Activated naive CD4-positive, alpha-beta T cell treated with anti-CD3 and anti-CD28 coated beads for 36 hours (primary cell): ENCODE results near the gene ANTXR1. TPM values are rescaled to one million over a fixed set of nuclear protein-coding genes. Genes with fewer than 3 reads are reported as not detected.

Experiments
- CTCF ChIA-PET: fragments of 350-600 bp; sonication (Branson Sonifier 250); formaldehyde crosslinking; loops from one replicate; lab custom pipeline; 2021; ENCODE audit warnings: antibody characterized with exemption; lab: Charles Lee
- DNase-seq: peaks from one replicate; pipeline ENCODE4 v3.0.0-alpha.2; 2020
- H3K27ac Mint-ChIP-seq: one replicate; pipeline ENCODE4 v1.8.0; 2021; ENCODE audit warnings: mild to moderate bottlenecking, mixed read lengths
- H3K27me3 Mint-ChIP-seq: one replicate; pipeline ENCODE4 v1.8.0; 2021; ENCODE audit warnings: low read depth, mixed read lengths
- H3K36me3 Mint-ChIP-seq: one replicate; pipeline ENCODE4 v1.8.0; 2021; ENCODE audit warnings: low read depth, mixed read lengths
- H3K4me1 Mint-ChIP-seq: one replicate; pipeline ENCODE4 v1.8.0; 2021; ENCODE audit warnings: low read depth, mixed read lengths
- H3K4me3 Mint-ChIP-seq: one replicate; pipeline ENCODE4 v1.8.0; 2021; ENCODE audit warnings: mild to moderate bottlenecking, moderate library complexity, mixed read lengths
- H3K9me3 Mint-ChIP-seq: one replicate; pipeline ENCODE4 v1.8.0; 2021; ENCODE audit warnings: mixed read lengths
- intact Hi-C: fragments of 100-400 bp; cut with micrococcal nuclease; formaldehyde crosslinking; loops from one replicate; pipeline ENCODE4 v1.15.1; 2023
- microRNA-seq: library from miRNA; unstranded; fragments of <30 nt; microRNA quantifications from one replicate; pipeline ENCODE4 v1.2.0, GENCODE V29; 2022; ENCODE audit warnings: borderline microRNAs expressed, borderline replicate concordance
- total RNA-seq, 2 experiments: library from RNA; stranded (reverse); gene quantifications; one replicate each; pipeline ENCODE4 v1.2.3, GENCODE V29; 2021

The ANTXR1 gene
- total RNA-seq, 2 experiments from 2014 or later = 0.17 TPM; not detected in 1

DNA sequence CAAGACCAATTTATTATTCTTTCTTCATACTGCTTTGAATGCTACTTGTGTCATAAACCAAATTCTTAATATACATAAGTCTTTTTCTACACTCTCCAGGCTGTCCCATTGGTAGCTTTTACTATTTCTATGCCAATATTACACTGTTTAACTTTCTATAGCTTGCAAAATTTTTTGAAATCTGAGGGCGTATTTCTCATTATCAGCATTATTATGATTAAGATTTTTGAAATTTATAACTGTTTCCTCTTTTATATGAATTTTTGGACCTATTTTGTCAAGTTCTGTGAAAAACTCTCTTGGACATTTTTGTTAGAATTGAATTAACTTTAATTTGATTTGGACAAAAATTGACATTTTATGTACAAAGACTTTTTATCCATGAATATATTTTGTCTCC is 275.4 kb downstream of the ANTXR1 start:
- CTCF ChIA-PET = no interaction called here
- Mint-ChIP-seq H3K36me3 (no peaks in the 10 kb centered on the region), H3K4me3 (no peak overlapping the region), H3K4me1 (no peaks in the 10 kb centered on the region), H3K9me3 (no peaks in the 10 kb centered on the region), H3K27ac (no peak overlapping the region), H3K27me3 (no peaks in the 10 kb centered on the region)
- DNase-seq = no peak
- intact Hi-C loops = loop anchor here (5.0 kb wide), 1 partner anchor 261 kb away; no protein-coding TSS in a partner anchor

DNA sequence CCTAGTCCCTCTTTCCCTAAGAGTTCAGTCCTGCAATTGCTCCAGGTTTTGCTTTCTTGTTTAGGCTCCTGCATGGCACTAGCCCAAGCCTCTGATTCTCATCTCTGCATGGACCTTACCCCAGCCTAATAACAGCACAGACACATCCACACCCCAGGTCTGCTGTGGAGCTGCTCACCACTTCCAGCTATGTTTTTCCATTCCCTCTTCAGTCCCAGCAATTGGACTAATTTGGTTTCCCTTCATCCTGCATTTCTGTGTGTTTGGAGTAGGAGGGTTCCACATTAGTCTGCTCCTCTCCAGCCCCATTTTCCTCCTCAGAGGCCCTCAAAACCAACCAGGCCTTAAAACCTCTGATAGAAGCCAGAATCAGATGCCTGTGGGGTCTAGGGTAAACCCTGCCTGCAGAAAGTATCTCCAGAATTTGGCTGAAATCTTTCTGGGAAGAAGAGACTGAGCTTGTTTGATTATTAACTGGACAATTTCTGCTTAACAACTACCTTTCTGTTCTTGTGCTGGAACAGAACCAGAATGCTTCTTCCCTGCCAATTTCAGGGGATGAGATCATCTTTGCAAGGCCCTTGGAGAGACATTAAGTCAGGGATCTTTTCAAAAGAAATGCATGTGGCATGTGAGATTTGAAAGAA is 278.1 kb downstream of the ANTXR1 start:
- Mint-ChIP-seq H3K4me3 (no peak overlapping the region), H3K4me1 (no peaks in the 10 kb centered on the region), H3K27me3 (no peaks in the 10 kb centered on the region), H3K27ac (no peak overlapping the region), H3K9me3 (no peaks in the 10 kb centered on the region), H3K36me3 (no peaks in the 10 kb centered on the region)
- intact Hi-C loops = no loop called here
- DNase-seq = no peak
- CTCF ChIA-PET = no interaction called here

DNA sequence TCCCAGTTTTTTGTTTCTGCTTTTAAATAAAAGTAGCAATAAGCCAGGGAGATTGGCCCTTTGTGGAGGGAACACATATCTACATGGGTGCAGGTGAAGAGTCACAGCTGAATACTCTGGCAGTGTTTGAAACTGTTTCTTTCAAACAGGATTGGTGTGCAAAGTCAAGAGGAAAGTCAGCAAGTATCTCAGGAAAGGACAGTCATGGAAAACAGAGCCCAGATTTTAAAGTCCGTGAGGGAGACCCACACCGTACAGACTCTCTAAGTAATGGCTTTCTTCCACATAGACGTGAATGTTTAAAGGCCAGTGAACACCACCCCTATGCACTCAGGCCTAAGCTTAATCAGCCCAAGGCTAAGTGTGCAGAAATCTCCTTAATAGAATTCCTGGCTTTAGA is 278.7 kb downstream of the ANTXR1 start:
- intact Hi-C loops = no loop called here
- Mint-ChIP-seq H3K4me3 (no peak overlapping the region), H3K9me3 (no peaks in the 10 kb centered on the region), H3K36me3 (no peaks in the 10 kb centered on the region), H3K4me1 (no peaks in the 10 kb centered on the region), H3K27me3 (no peaks in the 10 kb centered on the region), H3K27ac (no peak overlapping the region)
- DNase-seq = no peak
- CTCF ChIA-PET = no interaction called here

DNA sequence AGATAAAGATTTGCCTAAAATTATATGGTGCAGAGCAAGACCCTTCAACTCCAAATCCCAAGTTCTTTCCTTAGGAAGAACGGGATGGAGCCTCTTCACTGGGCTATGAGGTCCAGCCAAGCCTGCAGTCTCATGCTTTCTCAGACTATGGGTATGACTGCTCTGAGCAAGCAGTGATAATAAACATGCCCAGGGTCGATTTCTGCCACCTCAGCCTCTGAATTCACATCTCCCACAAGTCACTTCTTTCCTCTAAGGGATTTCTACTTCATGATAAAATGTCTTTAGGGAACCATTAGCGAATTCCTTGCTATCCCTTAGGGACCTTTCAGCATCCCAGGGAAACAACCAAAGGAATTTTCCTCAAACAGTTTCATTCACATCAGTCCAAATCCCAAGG is 279.3 kb downstream of the ANTXR1 start:
- intact Hi-C loops = no loop called here
- no peak overlapping the region for H3K4me3 Mint-ChIP-seq
- H3K36me3 Mint-ChIP-seq = no peaks in the 10 kb centered on the region
- DNase-seq = no peak
- no peaks in the 10 kb centered on the region for H3K9me3 Mint-ChIP-seq
- CTCF ChIA-PET = no interaction called here
- no peak overlapping the region for H3K27ac Mint-ChIP-seq
- no peaks in the 10 kb centered on the region for H3K27me3 Mint-ChIP-seq
- H3K4me1 Mint-ChIP-seq = no peaks in the 10 kb centered on the region

DNA sequence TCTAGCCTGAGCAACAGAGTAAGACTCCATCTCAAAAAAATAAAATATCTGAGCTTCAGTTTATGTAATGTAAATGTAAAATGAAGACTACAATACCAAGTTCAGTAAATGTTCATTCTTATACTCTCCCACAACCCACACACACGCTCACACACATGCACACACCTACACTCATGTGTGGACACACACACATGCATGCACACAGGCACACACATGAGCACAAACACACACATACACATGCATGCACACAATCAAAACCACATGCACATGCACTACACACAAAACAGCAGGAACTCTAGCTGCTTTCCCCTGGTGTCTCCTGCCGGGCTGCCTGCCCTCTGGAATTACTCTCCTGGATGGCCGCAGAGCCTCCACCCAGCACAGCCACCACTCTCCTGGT is 283.4 kb downstream of the ANTXR1 start:
- no peaks in the 10 kb centered on the region for H3K4me1 Mint-ChIP-seq
- H3K27ac Mint-ChIP-seq = no peak overlapping the region
- CTCF ChIA-PET = interaction anchor here (1.0 kb wide), 1 partner anchor 10 kb away, joined by 3 read pairs; no protein-coding TSS in a partner anchor
- H3K4me3 Mint-ChIP-seq = no peak overlapping the region
- no peaks in the 10 kb centered on the region for H3K9me3 Mint-ChIP-seq
- no peaks in the 10 kb centered on the region for H3K36me3 Mint-ChIP-seq
- DNase-seq = no peak
- intact Hi-C loops = no loop called here
- H3K27me3 Mint-ChIP-seq = no peaks in the 10 kb centered on the region

DNA sequence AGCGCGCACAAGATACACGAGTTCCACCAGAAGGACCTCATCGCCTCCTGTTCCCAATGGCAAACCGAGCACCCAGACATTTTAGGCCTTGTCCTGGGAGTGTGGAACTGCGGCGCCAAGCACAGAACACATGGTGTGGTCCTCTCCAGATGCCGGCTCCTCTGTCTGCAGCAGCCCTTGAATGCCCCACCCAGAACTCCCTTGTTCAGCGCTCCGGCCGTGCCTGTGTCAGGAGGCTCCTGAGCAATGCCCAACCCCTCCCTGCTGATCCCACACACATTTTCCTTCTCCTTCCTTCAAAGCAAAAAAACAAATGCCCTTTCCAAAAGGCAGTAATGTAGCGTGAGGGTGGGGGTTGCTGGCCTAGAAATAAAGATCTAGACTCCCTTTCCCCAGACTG is 284.2 kb downstream of the ANTXR1 start:
- H3K4me1 Mint-ChIP-seq = no peaks in the 10 kb centered on the region
- no peak overlapping the region for H3K4me3 Mint-ChIP-seq
- H3K36me3 Mint-ChIP-seq = no peaks in the 10 kb centered on the region
- H3K27me3 Mint-ChIP-seq = peaks cover 1% of the 10 kb centered on the region
- no peak overlapping the region for H3K27ac Mint-ChIP-seq
- CTCF ChIA-PET = no interaction called here
- H3K9me3 Mint-ChIP-seq = no peaks in the 10 kb centered on the region
- intact Hi-C loops = no loop called here
- no peak for DNase-seq

DNA sequence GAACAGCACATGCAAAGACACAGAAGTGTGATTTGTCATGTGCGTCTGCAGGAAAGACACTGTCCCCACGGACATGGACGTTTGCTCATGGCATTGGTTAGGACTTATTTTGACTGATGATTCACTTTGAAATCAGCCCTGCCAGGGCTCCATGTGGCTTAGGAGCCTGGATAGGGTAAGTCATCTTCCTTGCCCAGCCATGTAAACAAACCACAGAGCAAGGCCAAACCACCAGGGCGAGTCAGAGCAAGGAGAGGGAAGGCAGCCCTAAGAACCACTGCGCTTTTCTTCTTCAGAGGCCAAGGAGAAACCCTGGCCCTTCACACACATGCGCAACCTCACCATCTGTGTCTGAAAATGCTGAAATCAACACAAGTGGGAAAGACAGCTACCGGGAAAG is 285.3 kb downstream of the ANTXR1 start:
- no peaks in the 10 kb centered on the region for H3K36me3 Mint-ChIP-seq
- no peaks in the 10 kb centered on the region for H3K9me3 Mint-ChIP-seq
- intact Hi-C loops = no loop called here
- DNase-seq = no peak
- no peak overlapping the region for H3K27ac Mint-ChIP-seq
- no peak overlapping the region for H3K4me3 Mint-ChIP-seq
- CTCF ChIA-PET = interaction anchor here (0.6 kb wide), 1 partner anchor 223 kb away, joined by 4 read pairs; no protein-coding TSS in a partner anchor
- H3K4me1 Mint-ChIP-seq = no peaks in the 10 kb centered on the region
- H3K27me3 Mint-ChIP-seq = peaks cover 3% of the 10 kb centered on the region

DNA sequence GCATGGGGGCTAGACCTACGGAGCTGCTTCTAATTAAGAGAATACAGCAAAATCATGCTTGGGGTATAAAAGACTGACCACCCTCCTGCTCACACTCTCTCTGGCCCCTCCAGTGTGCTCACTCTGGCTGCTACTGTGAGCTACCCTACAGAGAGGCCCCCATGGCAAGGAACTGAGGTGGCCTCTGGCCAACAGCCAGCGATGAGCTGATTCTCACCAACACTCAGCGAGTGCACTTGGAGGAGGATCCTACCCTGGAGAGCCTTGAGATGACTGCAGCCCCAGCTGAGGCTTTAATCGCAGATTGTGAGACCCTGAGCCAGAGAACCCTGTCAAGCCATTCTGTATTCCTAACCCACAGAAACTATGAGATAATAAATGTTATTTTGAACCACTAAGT is 285.9 kb downstream of the ANTXR1 start:
- no peak overlapping the region for H3K27ac Mint-ChIP-seq
- H3K36me3 Mint-ChIP-seq = no peaks in the 10 kb centered on the region
- H3K9me3 Mint-ChIP-seq = no peaks in the 10 kb centered on the region
- CTCF ChIA-PET = interaction anchor here (0.6 to 1.1 kb wide), 2 partner anchors 72 to 223 kb away, joined by 3 to 4 read pairs; no protein-coding TSS in a partner anchor
- DNase-seq = no peak
- H3K27me3 Mint-ChIP-seq = peaks cover 4% of the 10 kb centered on the region
- intact Hi-C loops = no loop called here
- no peak overlapping the region for H3K4me3 Mint-ChIP-seq
- H3K4me1 Mint-ChIP-seq = no peaks in the 10 kb centered on the region

Small RNA genes lying within 50 kb of the gene (microRNA-seq; reads per million reads assigned to microRNA genes)
- gene MIR3126 = not detected

Other genes starting within 250 kb of the ANTXR1 start
- not detected for gene BMP10, start 141.8 kb upstream of the ANTXR1 start, total RNA-seq
- gene GKN2, start 60.3 kb upstream of the ANTXR1 start, total RNA-seq = not detected
- gene GKN1, start 38.5 kb upstream of the ANTXR1 start, total RNA-seq = not detected